Measurements from ENCODE around the gene IPO4.

DNA sequence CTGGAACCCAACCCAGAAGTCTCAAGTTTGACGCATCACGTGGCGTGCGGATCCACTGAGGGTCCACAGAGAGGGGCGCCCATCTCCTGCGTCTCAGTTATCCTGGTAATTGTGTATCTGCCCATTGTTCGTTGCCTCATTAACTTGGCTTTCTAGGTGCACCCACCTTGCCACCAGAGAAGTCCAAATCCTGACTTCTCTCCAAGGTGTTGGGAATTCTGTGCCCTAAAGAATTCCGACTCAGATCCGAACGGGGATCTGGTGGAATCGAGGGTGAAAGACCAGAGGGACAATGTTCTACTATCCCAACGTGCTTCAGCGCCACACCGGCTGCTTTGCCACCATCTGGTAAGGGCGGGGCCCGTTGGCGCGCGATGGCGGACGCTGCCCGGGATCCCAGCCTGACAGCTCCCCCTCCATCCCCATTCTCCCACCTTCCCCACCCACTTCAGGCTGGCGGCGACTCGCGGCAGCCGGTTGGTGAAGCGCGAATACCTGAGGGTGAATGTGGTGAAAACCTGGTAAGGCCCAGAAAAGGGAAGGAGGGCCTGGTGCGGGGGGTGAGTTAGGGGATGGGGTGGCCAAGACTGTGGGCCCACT lies 16.3 kb downstream of the IPO4 start:
- TF ChIP-seq EGR1 (IDR thresholded peaks at IDR 0.05; ENCODE audit: low read depth) (no peak), SRF (IDR thresholded peaks at IDR 0.05; ENCODE audit: low read depth) (no peak), EZH2 (IDR thresholded peaks at IDR 0.05) (no peak)
- TF ChIP-seq, protein P1, sequence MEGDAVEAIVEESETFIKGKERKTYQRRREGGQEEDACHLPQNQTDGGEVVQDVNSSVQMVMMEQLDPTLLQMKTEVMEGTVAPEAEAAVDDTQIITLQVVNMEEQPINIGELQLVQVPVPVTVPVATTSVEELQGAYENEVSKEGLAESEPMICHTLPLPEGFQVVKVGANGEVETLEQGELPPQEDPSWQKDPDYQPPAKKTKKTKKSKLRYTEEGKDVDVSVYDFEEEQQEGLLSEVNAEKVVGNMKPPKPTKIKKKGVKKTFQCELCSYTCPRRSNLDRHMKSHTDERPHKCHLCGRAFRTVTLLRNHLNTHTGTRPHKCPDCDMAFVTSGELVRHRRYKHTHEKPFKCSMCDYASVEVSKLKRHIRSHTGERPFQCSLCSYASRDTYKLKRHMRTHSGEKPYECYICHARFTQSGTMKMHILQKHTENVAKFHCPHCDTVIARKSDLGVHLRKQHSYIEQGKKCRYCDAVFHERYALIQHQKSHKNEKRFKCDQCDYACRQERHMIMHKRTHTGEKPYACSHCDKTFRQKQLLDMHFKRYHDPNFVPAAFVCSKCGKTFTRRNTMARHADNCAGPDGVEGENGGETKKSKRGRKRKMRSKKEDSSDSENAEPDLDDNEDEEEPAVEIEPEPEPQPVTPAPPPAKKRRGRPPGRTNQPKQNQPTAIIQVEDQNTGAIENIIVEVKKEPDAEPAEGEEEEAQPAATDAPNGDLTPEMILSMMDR (IDR thresholded peaks at IDR 0.05 in 2 of 3, conservative IDR thresholded peaks at IDR 0.05 in 1 of 3; ENCODE audit: borderline replicate concordance in 1 of 3, insufficient read depth in 1 of 3, low read depth in 2 of 3, low read length in 2 of 3), result no peak
